Left ventricle myocardium inferior (tissue), 1 donor: ENCODE measurements around the gene SUPT6H. TPM values are rescaled to one million over a fixed set of nuclear protein-coding genes. Genes with fewer than 3 reads are reported as not detected.

Experiments
- DNase-seq: peaks from one replicate; pipeline ENCODE4 v3.0.0-alpha.2; 2020
- H3K27ac ChIP-seq: fragments of 200-600 bp; replicated peaks from 2 replicates; pipeline ENCODE4 v1.8.0; 2021
- H3K27me3 ChIP-seq: fragments of 200-600 bp; 2 replicates; pipeline ENCODE4 v1.8.0; 2021; ENCODE audit warnings: low read depth
- H3K36me3 ChIP-seq: fragments of 200-600 bp; 2 replicates; pipeline ENCODE4 v1.8.0; 2021
- H3K4me1 ChIP-seq: fragments of 200-600 bp; 2 replicates; pipeline ENCODE4 v1.8.0; 2021
- H3K4me3 ChIP-seq: fragments of 200-600 bp; 2 replicates; pipeline ENCODE4 v1.8.0; 2021; ENCODE audit warnings: mild to moderate bottlenecking, moderate library complexity
- H3K9me3 ChIP-seq: fragments of 200-600 bp; replicated peaks from 2 replicates; pipeline ENCODE4 v1.8.0; 2021
- intact Hi-C: fragments of 100-400 bp; cut with micrococcal nuclease; formaldehyde crosslinking; loops from one replicate; pipeline ENCODE4 v1.11.0; 2022
- total RNA-seq: library from RNA; stranded (reverse); fragmentation: NEBNext Ultra II Directional; extraction: Animal tissue kit (Norgen Biotek cat#: 25700); gene quantifications from one replicate; pipeline ENCODE4 v1.2.1, GENCODE V29; 2021
- TF ChIP-seq, protein P1 (sequence below): fragments of 200-600 bp; IDR thresholded peaks from 2 replicates; pipeline ENCODE4 v1.8.0; 2021; ENCODE audit warnings: antibody characterized with exemption, mild to moderate bottlenecking, borderline replicate concordance
- donor health status: DM: no; HTN: yes; CAD: no; lungs with severe emphysema.

Gene SUPT6H
- total RNA-seq, 1 donor from 2014 or later, result 44.8 TPM

DNA sequence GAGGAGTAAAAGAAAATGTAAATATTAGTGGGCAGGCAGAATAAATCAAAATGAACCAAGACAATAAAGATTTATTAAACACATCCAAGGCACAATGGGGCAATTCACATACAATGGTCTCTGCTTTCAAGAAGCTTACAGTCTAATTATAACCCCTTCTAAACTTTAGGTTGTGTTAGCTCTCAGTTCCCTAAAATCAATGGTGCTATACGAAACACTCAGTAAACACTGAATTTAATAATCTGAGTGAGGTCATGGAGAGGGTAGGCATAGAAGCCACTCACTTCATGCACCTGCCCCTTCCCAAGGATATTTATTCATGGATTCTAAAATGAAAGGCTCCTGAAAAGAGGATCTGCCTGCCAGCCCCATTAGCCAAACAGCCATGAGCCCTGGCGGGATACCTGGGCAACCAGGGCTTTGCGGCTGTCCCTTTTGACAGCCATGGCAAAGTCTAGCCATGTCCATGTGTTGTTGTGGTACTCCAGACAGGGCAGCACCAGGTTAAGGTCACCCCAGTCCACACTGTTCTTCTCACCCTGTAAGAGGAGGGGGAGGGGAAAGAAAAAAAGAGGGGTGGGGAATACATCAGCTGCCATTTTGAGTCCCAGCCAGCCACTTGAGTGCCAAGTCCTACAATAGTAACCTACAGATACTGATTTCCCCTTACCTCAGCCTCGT is 46.6 kb upstream of the SUPT6H start:
- no peaks in the 10 kb centered on the region for H3K4me1 ChIP-seq
- TF ChIP-seq, protein P1, sequence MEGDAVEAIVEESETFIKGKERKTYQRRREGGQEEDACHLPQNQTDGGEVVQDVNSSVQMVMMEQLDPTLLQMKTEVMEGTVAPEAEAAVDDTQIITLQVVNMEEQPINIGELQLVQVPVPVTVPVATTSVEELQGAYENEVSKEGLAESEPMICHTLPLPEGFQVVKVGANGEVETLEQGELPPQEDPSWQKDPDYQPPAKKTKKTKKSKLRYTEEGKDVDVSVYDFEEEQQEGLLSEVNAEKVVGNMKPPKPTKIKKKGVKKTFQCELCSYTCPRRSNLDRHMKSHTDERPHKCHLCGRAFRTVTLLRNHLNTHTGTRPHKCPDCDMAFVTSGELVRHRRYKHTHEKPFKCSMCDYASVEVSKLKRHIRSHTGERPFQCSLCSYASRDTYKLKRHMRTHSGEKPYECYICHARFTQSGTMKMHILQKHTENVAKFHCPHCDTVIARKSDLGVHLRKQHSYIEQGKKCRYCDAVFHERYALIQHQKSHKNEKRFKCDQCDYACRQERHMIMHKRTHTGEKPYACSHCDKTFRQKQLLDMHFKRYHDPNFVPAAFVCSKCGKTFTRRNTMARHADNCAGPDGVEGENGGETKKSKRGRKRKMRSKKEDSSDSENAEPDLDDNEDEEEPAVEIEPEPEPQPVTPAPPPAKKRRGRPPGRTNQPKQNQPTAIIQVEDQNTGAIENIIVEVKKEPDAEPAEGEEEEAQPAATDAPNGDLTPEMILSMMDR, result no peak
- H3K27ac ChIP-seq, result no peak overlapping the region
- no peak for DNase-seq
- intact Hi-C loops, result no loop called here
- peaks cover 65% of the 10 kb centered on the region for H3K36me3 ChIP-seq
- H3K9me3 ChIP-seq, result no peaks in the 10 kb centered on the region
- H3K4me3 ChIP-seq, result no peak overlapping the region
- H3K27me3 ChIP-seq, result no peaks in the 10 kb centered on the region

DNA sequence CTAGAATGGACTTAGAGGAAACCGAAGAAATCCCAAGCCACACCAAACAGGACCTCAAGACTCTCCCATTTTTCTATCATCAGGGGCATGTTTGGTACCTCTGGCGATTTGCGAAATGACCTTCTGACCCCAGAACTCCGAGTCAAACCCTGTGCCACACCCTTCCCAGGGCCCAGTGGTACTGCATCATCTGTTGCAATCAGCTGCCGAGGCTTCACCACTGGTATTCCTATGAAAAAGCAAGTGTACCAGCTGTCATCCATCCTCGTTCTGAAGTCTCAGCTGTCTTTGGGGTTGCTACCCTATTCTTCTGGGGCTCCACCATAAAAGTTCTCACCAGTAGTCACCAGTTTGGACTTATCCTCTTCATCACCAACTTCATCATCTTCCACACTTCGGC is 45.7 kb upstream of the SUPT6H start:
- no peak for DNase-seq
- Histone ChIP-seq H3K27ac (no peak overlapping the region), H3K4me3 (no peak overlapping the region), H3K9me3 (no peaks in the 10 kb centered on the region), H3K27me3 (no peaks in the 10 kb centered on the region), H3K36me3 (peaks cover 74% of the 10 kb centered on the region), H3K4me1 (no peaks in the 10 kb centered on the region)
- TF ChIP-seq, protein P1, result no peak
- intact Hi-C loops, result no loop called here

DNA sequence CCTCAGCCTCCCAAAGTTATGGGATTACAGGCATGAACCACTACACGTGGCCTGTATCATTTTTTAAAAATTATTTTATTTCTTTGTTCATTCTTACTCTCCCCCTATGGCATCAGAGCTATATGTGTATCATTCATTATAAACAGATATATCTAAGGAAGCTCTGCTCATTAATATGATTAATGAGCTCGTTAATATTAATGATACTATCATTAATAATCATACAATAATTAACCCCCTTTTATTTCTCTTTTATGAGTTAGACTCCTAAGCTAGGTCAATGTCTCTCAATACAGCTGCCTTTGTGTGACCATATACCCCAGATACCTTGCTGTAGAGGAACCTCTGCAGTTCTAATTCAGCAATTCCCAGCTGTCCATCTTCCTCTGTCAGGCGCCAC is 43.5 kb upstream of the SUPT6H start:
- no peaks in the 10 kb centered on the region for H3K9me3 ChIP-seq
- H3K4me1 ChIP-seq, result peaks cover 7% of the 10 kb centered on the region
- H3K27me3 ChIP-seq, result no peaks in the 10 kb centered on the region
- H3K36me3 ChIP-seq, result peaks cover 95% of the 10 kb centered on the region
- no peak for DNase-seq
- TF ChIP-seq, protein P1, result no peak
- no peak overlapping the region for H3K4me3 ChIP-seq
- H3K27ac ChIP-seq, result no peak overlapping the region
- intact Hi-C loops, result no loop called here

DNA sequence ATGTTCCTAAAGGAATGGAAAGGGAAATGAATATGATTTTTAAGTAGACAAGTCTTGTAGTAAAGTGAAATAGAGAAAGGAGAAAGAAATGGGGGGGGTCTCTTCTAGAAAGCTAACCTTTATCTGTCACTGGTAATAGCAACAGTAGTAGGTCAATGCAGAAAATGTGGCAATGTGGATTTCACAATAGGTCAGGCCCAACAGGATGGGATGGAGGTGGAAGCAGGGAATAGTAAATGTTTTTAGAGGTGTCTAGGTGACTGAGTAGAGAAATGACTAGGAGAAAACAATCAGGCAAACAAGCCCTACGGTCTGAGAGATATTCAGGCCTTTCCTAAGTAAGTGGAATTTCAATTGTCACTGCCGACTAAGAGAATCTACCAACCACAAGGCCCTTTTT is 42.0 kb upstream of the SUPT6H start:
- H3K27ac ChIP-seq, result no peak overlapping the region
- intact Hi-C loops, result no loop called here
- no peak overlapping the region for H3K4me3 ChIP-seq
- TF ChIP-seq, protein P1, result no peak
- no peaks in the 10 kb centered on the region for H3K27me3 ChIP-seq
- H3K4me1 ChIP-seq, result peaks cover 16% of the 10 kb centered on the region
- H3K9me3 ChIP-seq, result no peaks in the 10 kb centered on the region
- DNase-seq, result no peak
- peaks cover 98% of the 10 kb centered on the region for H3K36me3 ChIP-seq

DNA sequence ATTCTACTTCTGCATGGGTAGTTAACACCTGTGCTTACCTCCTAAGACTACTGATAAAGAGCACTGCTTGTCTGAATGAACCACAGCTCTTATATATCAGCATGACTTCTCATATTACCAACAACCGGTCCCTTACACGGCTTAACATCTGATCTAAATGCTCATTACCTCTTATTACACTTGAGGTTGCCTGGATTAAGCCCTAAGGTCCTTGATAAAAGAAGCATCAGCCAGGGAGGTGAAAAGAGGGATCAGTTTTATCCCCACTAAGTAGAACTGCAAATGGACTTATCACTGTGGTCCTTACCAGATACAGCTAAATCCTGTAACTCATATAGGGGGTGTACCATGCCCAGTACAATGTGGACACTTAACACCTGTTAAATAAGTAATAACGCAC is 39.8 kb upstream of the SUPT6H start:
- no peaks in the 10 kb centered on the region for H3K9me3 ChIP-seq
- H3K4me1 ChIP-seq, result peaks cover 16% of the 10 kb centered on the region
- H3K27me3 ChIP-seq, result no peaks in the 10 kb centered on the region
- DNase-seq, result no peak
- peaks cover 88% of the 10 kb centered on the region for H3K36me3 ChIP-seq
- H3K4me3 ChIP-seq, result no peak overlapping the region
- intact Hi-C loops, result no loop called here
- TF ChIP-seq, protein P1, result no peak
- H3K27ac ChIP-seq, result no peak overlapping the region

DNA sequence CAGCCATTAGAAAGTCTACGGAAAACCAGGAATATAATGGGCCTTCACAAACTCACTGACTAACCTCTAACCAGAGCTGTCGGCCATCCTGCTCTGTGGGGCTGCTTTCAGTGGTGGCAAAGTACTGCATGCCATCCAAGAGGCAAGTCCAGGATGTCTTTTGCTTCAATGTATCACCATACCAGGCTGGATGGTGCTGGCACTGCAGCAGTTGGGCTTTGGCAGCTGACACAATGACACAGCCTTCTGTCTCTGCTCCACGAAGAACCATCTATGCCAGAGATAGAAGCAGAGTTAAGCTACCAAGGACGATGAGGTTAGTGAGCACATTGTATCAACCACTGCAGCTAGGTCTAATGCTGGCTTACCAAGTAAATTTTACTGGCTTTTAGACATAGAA is 38.3 kb upstream of the SUPT6H start:
- intact Hi-C loops, result no loop called here
- no peak for DNase-seq

More for the DNA sequence above, 38.3 kb upstream of the SUPT6H start:
- Histone ChIP-seq H3K27ac (peak overlapping the region; percentile 50), H3K4me3 (no peak overlapping the region), H3K4me1 (peaks cover 16% of the 10 kb centered on the region), H3K27me3 (no peaks in the 10 kb centered on the region), H3K36me3 (peaks cover 85% of the 10 kb centered on the region), H3K9me3 (no peaks in the 10 kb centered on the region)
- TF ChIP-seq, protein P1, result no peak
